GM18861 (cell line): ENCODE data around the gene NMUR2.

ENCODE experiments used
- ATAC-seq: cut with Tn5 transposase; IDR thresholded peaks from one replicate; pipeline ENCODE4 v1.9.1; 2021; ENCODE audit not compliant: unreplicated experiment

The NMUR2 gene

GRCh38 chr5:152372875-152373274 is 32.2 kb downstream of the NMUR2 start:
- no peak for ATAC-seq

GRCh38 chr5:152369298-152369697 is 35.8 kb downstream of the NMUR2 start:
- ATAC-seq = no peak

GRCh38 chr5:152367554-152367953 is 37.5 kb downstream of the NMUR2 start:
- ATAC-seq = no peak

- ATAC-seq = no peak
Measured at GRCh38 chr5:152366716-152367115, 38.4 kb downstream of the NMUR2 start.

- ATAC-seq = no peak
Measured at GRCh38 chr5:152364899-152365298, 40.2 kb downstream of the NMUR2 start.

- ATAC-seq = no peak
Measured at GRCh38 chr5:152364172-152364571, 40.9 kb downstream of the NMUR2 start.

- ATAC-seq = no peak
Measured at GRCh38 chr5:152358861-152359568, 46.1 kb downstream of the NMUR2 start.

GRCh38 chr5:152356506-152356905 is 48.6 kb downstream of the NMUR2 start:
- no peak for ATAC-seq

GRCh38 chr5:152355061-152355460 is 50.0 kb downstream of the NMUR2 start:
- no peak for ATAC-seq

GRCh38 chr5:152353001-152353400 is 52.1 kb downstream of the NMUR2 start:
- ATAC-seq = no peak

- ATAC-seq = peak; percentile 92
Measured at GRCh38 chr5:152349683-152350526, 55.2 kb downstream of the NMUR2 start.
